Measurements from ENCODE around the gene ANK3.

Gene ANK3

GRCh38 chr10:60385399-60385738, 4.3 kb downstream of the ANK3 start:
- Histone ChIP-seq H3K4me1 (ENCODE audit: control insufficient read depth, insufficient read depth, low read depth, low read length) (peaks cover 4% of the 10 kb centered on the region), H2BK15ac (ENCODE audit: low read depth, poor library complexity, severe bottlenecking) (peak overlapping the region; percentile 73), H4K8ac (ENCODE audit: low read length) (no peak overlapping the region), H2BK12ac (ENCODE audit: low read length in 2 of 2) (no peak overlapping the region), H3K27me3 (ENCODE audit: control insufficient read depth in 1 of 2, insufficient read depth in 1 of 2, low read length in 2 of 2) (no peaks in the 10 kb centered on the region), H2AFZ (ENCODE audit: low read depth, low read length) (no peak overlapping the region), H2AK5ac (ENCODE audit: low read length, severe bottlenecking) (peak overlapping the region; percentile 86), H3K79me1 (replicated peaks; ENCODE audit: low read length, poor library complexity, severe bottlenecking) (peaks cover 5% of the 10 kb centered on the region), H3K4ac (ENCODE audit: low read depth in 1 of 2, low read length in 2 of 2) (peak overlapping the region in 1 of 2 experiments; percentile 7), H2BK5ac (ENCODE audit: low read depth, low read length, poor library complexity, severe bottlenecking) (peak overlapping the region; percentile 50), H3K14ac (ENCODE audit: low read length in 2 of 2) (no peak overlapping the region), H3K9me3 (ENCODE audit: control insufficient read depth, low read length) (no peaks in the 10 kb centered on the region), H4K91ac (ENCODE audit: low read length) (no peak overlapping the region), H3K4me2 (ENCODE audit: low read length, poor library complexity, severe bottlenecking) (no peak overlapping the region), H3K27ac (ENCODE audit: low read length, poor library complexity, severe bottlenecking) (peak overlapping the region; percentile 55), H3K23ac (ENCODE audit: low read length in 2 of 2) (no peak overlapping the region), H3K36me3 (ENCODE audit: control insufficient read depth in 1 of 2, insufficient read depth in 2 of 2, low read depth in 1 of 2, low read length in 2 of 2) (no peaks in the 10 kb centered on the region), H3K4me3 (ENCODE audit: insufficient read depth in 1 of 2, low read depth in 1 of 2, low read length in 2 of 2) (no peak overlapping the region), H3K18ac (ENCODE audit: low read depth in 1 of 2, low read length in 2 of 2) (peak overlapping the region; percentile 1 to 63), H3K9ac (ENCODE audit: low read length) (no peak overlapping the region), H2BK120ac (ENCODE audit: low read depth, low read length) (peak overlapping the region; percentile 4)
- no CpG with 5 or more reads among the region's 1 CpG for WGBS
- no peak for DNase-seq

GRCh38 chr10:60384708-60385398, 4.8 kb downstream of the ANK3 start:
- WGBS = 31% methylated on average over 5 of the region's 5 CpGs
- peaks cover 5% of the 10 kb centered on the region for H3K79me1 ChIP-seq (replicated peaks; ENCODE audit: low read length, poor library complexity, severe bottlenecking)
- peak overlapping the region; percentile 55 for H3K27ac ChIP-seq (ENCODE audit: low read length, poor library complexity, severe bottlenecking)
- no peak overlapping the region for H3K4me3 ChIP-seq (ENCODE audit: insufficient read depth in 1 of 2, low read depth in 1 of 2, low read length in 2 of 2)
- no peak overlapping the region for H4K8ac ChIP-seq (ENCODE audit: low read length)
- H3K27me3 ChIP-seq (ENCODE audit: control insufficient read depth in 1 of 2, insufficient read depth in 1 of 2, low read length in 2 of 2) = no peaks in the 10 kb centered on the region
- peak; percentile 69 for DNase-seq
- peak overlapping the region; percentile 4 for H2BK120ac ChIP-seq (ENCODE audit: low read depth, low read length)
- peak overlapping the region in 1 of 2 experiments; percentile 7 for H3K4ac ChIP-seq (ENCODE audit: low read depth in 1 of 2, low read length in 2 of 2)
- peak overlapping the region; percentile 73 for H2BK15ac ChIP-seq (ENCODE audit: low read depth, poor library complexity, severe bottlenecking)
- H2AFZ ChIP-seq (ENCODE audit: low read depth, low read length) = no peak overlapping the region
- no peak overlapping the region for H3K4me2 ChIP-seq (ENCODE audit: low read length, poor library complexity, severe bottlenecking)
- H2AK5ac ChIP-seq (ENCODE audit: low read length, severe bottlenecking) = peak overlapping the region; percentile 86
- H3K4me1 ChIP-seq (ENCODE audit: control insufficient read depth, insufficient read depth, low read depth, low read length) = peaks cover 4% of the 10 kb centered on the region
- no peak overlapping the region for H3K14ac ChIP-seq (ENCODE audit: low read length in 2 of 2)
- no peak overlapping the region for H4K91ac ChIP-seq (ENCODE audit: low read length)
- H2BK12ac ChIP-seq (ENCODE audit: low read length in 2 of 2) = peak overlapping the region in 1 of 2 experiments; percentile 47
- peak overlapping the region; percentile 50 for H2BK5ac ChIP-seq (ENCODE audit: low read depth, low read length, poor library complexity, severe bottlenecking)
- H3K9ac ChIP-seq (ENCODE audit: low read length) = peak overlapping the region; percentile 43
- peak overlapping the region; percentile 1 to 63 for H3K18ac ChIP-seq (ENCODE audit: low read depth in 1 of 2, low read length in 2 of 2)
- no peaks in the 10 kb centered on the region for H3K9me3 ChIP-seq (ENCODE audit: control insufficient read depth, low read length)
- H3K23ac ChIP-seq (ENCODE audit: low read length in 2 of 2) = no peak overlapping the region
- H3K36me3 ChIP-seq (ENCODE audit: control insufficient read depth in 1 of 2, insufficient read depth in 2 of 2, low read depth in 1 of 2, low read length in 2 of 2) = no peaks in the 10 kb centered on the region

GRCh38 chr10:60384011-60384410, 5.7 kb downstream of the ANK3 start:
- no peak overlapping the region for H3K4me3 ChIP-seq (ENCODE audit: insufficient read depth in 1 of 2, low read depth in 1 of 2, low read length in 2 of 2)
- H2AK5ac ChIP-seq (ENCODE audit: low read length, severe bottlenecking) = no peak overlapping the region
- WGBS = no CpG with 5 or more reads among the region's 1 CpG
- no peak overlapping the region for H4K91ac ChIP-seq (ENCODE audit: low read length)
- H4K8ac ChIP-seq (ENCODE audit: low read length) = no peak overlapping the region
- no peaks in the 10 kb centered on the region for H3K9me3 ChIP-seq (ENCODE audit: control insufficient read depth, low read length)
- H3K9ac ChIP-seq (ENCODE audit: low read length) = peak overlapping the region; percentile 43
- H3K27me3 ChIP-seq (ENCODE audit: control insufficient read depth in 1 of 2, insufficient read depth in 1 of 2, low read length in 2 of 2) = no peaks in the 10 kb centered on the region
- H2BK5ac ChIP-seq (ENCODE audit: low read depth, low read length, poor library complexity, severe bottlenecking) = no peak overlapping the region
- no peak overlapping the region for H2BK15ac ChIP-seq (ENCODE audit: low read depth, poor library complexity, severe bottlenecking)
- H3K23ac ChIP-seq (ENCODE audit: low read length in 2 of 2) = no peak overlapping the region
- no peaks in the 10 kb centered on the region for H3K36me3 ChIP-seq (ENCODE audit: control insufficient read depth in 1 of 2, insufficient read depth in 2 of 2, low read depth in 1 of 2, low read length in 2 of 2)
- H3K79me1 ChIP-seq (replicated peaks; ENCODE audit: low read length, poor library complexity, severe bottlenecking) = peaks cover 5% of the 10 kb centered on the region
- H2BK120ac ChIP-seq (ENCODE audit: low read depth, low read length) = no peak overlapping the region
- no peak overlapping the region for H3K4ac ChIP-seq (ENCODE audit: low read depth in 1 of 2, low read length in 2 of 2)
- no peak for DNase-seq
- H2BK12ac ChIP-seq (ENCODE audit: low read length in 2 of 2) = no peak overlapping the region
- no peak overlapping the region for H3K18ac ChIP-seq (ENCODE audit: low read depth in 1 of 2, low read length in 2 of 2)
- H3K4me1 ChIP-seq (ENCODE audit: control insufficient read depth, insufficient read depth, low read depth, low read length) = peaks cover 4% of the 10 kb centered on the region
- H2AFZ ChIP-seq (ENCODE audit: low read depth, low read length) = no peak overlapping the region
- no peak overlapping the region for H3K27ac ChIP-seq (ENCODE audit: low read length, poor library complexity, severe bottlenecking)
- H3K4me2 ChIP-seq (ENCODE audit: low read length, poor library complexity, severe bottlenecking) = no peak overlapping the region
- no peak overlapping the region for H3K14ac ChIP-seq (ENCODE audit: low read length in 2 of 2)

- Histone ChIP-seq H3K14ac (ENCODE audit: low read length in 2 of 2) (no peak overlapping the region), H3K27me3 (ENCODE audit: control insufficient read depth in 1 of 2, insufficient read depth in 1 of 2, low read length in 2 of 2) (no peaks in the 10 kb centered on the region), H3K4me3 (ENCODE audit: insufficient read depth in 1 of 2, low read depth in 1 of 2, low read length in 2 of 2) (no peak overlapping the region), H4K91ac (ENCODE audit: low read length) (no peak overlapping the region), H2BK12ac (ENCODE audit: low read length in 2 of 2) (peak overlapping the region; percentile 29 to 94), H2BK15ac (ENCODE audit: low read depth, poor library complexity, severe bottlenecking) (no peak overlapping the region), H3K4me2 (ENCODE audit: low read length, poor library complexity, severe bottlenecking) (no peak overlapping the region), H2AK5ac (ENCODE audit: low read length, severe bottlenecking) (peak overlapping the region; percentile 78), H3K9ac (ENCODE audit: low read length) (no peak overlapping the region), H2BK5ac (ENCODE audit: low read depth, low read length, poor library complexity, severe bottlenecking) (no peak overlapping the region), H3K36me3 (ENCODE audit: control insufficient read depth in 1 of 2, insufficient read depth in 2 of 2, low read depth in 1 of 2, low read length in 2 of 2) (no peaks in the 10 kb centered on the region), H2AFZ (ENCODE audit: low read depth, low read length) (no peak overlapping the region), H3K79me1 (replicated peaks; ENCODE audit: low read length, poor library complexity, severe bottlenecking) (peaks cover 5% of the 10 kb centered on the region), H3K4me1 (ENCODE audit: control insufficient read depth, insufficient read depth, low read depth, low read length) (peaks cover 4% of the 10 kb centered on the region), H3K4ac (ENCODE audit: low read depth in 1 of 2, low read length in 2 of 2) (peak overlapping the region; percentile 43 to 67), H3K9me3 (ENCODE audit: control insufficient read depth, low read length) (no peaks in the 10 kb centered on the region), H2BK120ac (ENCODE audit: low read depth, low read length) (no peak overlapping the region), H3K23ac (ENCODE audit: low read length in 2 of 2) (no peak overlapping the region), H3K27ac (ENCODE audit: low read length, poor library complexity, severe bottlenecking) (no peak overlapping the region), H4K8ac (ENCODE audit: low read length) (peak overlapping the region; percentile 33), H3K18ac (ENCODE audit: low read depth in 1 of 2, low read length in 2 of 2) (no peak overlapping the region)
- DNase-seq = peak; percentile 57
- 34% methylated on average over 1 of the region's 1 CpG for WGBS
Measured at GRCh38 chr10:60382946-60383681, 6.6 kb downstream of the ANK3 start.

All from mesenchymal stem cell (in vitro differentiated cells and primary cell).